Smooth muscle cell (in vitro differentiated cells): Measurements from ENCODE around the gene HSF2BP. TPM values are rescaled to one million over a fixed set of nuclear protein-coding genes. Genes with fewer than 3 reads are reported as not detected.
"Not testable (repeated sequence)": the region's sequence is repeated elsewhere in the genome, so short reads cannot be mapped to it uniquely, and the experiment has no call there.

Source experiments
- DNase-seq: peaks from one replicate; lab custom pipeline; 2025; ENCODE audit not compliant: unreplicated experiment; lab: John Stamatoyannopoulos, UW
- H2AFZ ChIP-seq: fragments of 200-600 bp; sonication (generic); 2 replicates; pipeline ENCODE4 v1.6.0; 2016; ENCODE audit warnings: antibody characterized with exemption, low read depth, mild to moderate bottlenecking
- H3F3A ChIP-seq: fragments of 200-600 bp; sonication (generic); 2 replicates; pipeline ENCODE4 v1.6.0; 2017; ENCODE audit warnings: antibody characterized with exemption, low read depth
- H3K27ac ChIP-seq: fragments of 200-600 bp; sonication (generic); 2 replicates; pipeline ENCODE4 v1.5.1; 2016; ENCODE audit warnings: low read depth, mild to moderate bottlenecking
- H3K27me3 ChIP-seq: fragments of 200-600 bp; sonication (generic); 2 replicates; pipeline ENCODE4 v1.6.1; 2016; ENCODE audit warnings: low read depth, mild to moderate bottlenecking
- H3K36me3 ChIP-seq: fragments of 200-600 bp; sonication (generic); 2 replicates; pipeline ENCODE4 v1.5.1; 2016; ENCODE audit warnings: low read depth
- H3K4me1 ChIP-seq: fragments of 200-600 bp; sonication (generic); 2 replicates; pipeline ENCODE4 v1.5.1; 2016; ENCODE audit warnings: low read depth
- H3K4me2 ChIP-seq: fragments of 200-600 bp; sonication (generic); 2 replicates; pipeline ENCODE4 v1.6.0; 2016; ENCODE audit warnings: mild to moderate bottlenecking
- H3K4me3 ChIP-seq: fragments of 200-600 bp; sonication (generic); 2 replicates; pipeline ENCODE4 v1.5.1; 2016; ENCODE audit warnings: mild to moderate bottlenecking
- H3K79me2 ChIP-seq: fragments of 200-600 bp; sonication (generic); 2 replicates; pipeline ENCODE4 v1.6.0; 2016; ENCODE audit warnings: low read depth, mild to moderate bottlenecking
- H3K9ac ChIP-seq: fragments of 200-600 bp; sonication (generic); 2 replicates; pipeline ENCODE4 v1.6.0; 2016; ENCODE audit warnings: low read depth
- H3K9me3 ChIP-seq: fragments of 200-600 bp; sonication (generic); replicated peaks from 2 replicates; pipeline ENCODE4 v1.5.1; 2016; ENCODE audit warnings: low read depth
- H4K20me1 ChIP-seq: fragments of 200-600 bp; sonication (generic); 2 replicates; pipeline ENCODE4 v1.6.0; 2016; ENCODE audit warnings: low read depth
- WGBS: methylation state at CpG from one replicate; pipeline ENCODE4 v1.1.7; 2016; ENCODE audit warnings: low lambda C conversion rate; 5-methylcytosine and 5-hydroxymethylcytosine counted together
- microRNA-seq: library from miRNA; unstranded; fragments of <30 nt; microRNA quantifications from one replicate; pipeline ENCODE4, GENCODE V29; 2016; ENCODE audit warnings: borderline number of aligned reads
- polyA plus RNA-seq: library from polyadenylated mRNA; unstranded; fragments of >200 nt; fragmentation: Nextera tagmentation; extraction: Ambion mirVana; gene quantifications from 2 replicates; pipeline ENCODE4 v1.2.1, GENCODE V29; 2016
- small RNA-seq: library from RNA; depleted of rRNA; stranded (forward); fragments of <200 nt; gene quantifications from one replicate; pipeline ENCODE3, GENCODE V24; 2014
- total RNA-seq: library from RNA; depleted of rRNA; stranded (reverse); fragments of >200 nt; gene quantifications from 2 replicates; pipeline ENCODE4 v1.2.3, GENCODE V29; 2014

Gene HSF2BP
- total and polyA plus RNA-seq, 2 experiments from 2014 or later, result 0.97 to 1.9 TPM

DNA sequence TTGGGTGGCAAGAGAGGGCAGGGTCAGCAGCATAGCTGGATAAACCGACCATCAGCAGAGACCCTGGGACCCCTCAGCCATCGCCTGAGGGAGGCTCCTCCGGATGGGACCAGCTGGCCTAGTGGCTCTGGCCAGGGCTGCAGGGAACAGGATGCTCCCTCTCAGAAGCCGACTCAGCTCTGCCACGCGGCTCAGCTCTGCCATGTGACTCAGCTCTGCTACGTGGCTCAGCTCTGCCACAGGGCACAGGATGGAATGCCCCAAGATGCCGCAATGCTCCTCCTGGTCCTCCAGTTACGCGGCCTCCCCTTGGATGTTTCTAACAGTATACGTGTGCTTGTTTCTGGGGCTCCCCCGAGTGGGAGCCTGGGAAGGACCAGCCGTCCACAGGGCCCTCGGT lies 165.8 kb downstream of the HSF2BP start:
- H3K4me2 ChIP-seq, H3K9me3 ChIP-seq, H3K4me3 ChIP-seq, H3K27me3 ChIP-seq, H2AFZ ChIP-seq, H3F3A ChIP-seq, H3K9ac ChIP-seq, H4K20me1 ChIP-seq, H3K27ac ChIP-seq, DNase-seq, H3K79me2 ChIP-seq, H3K4me1 ChIP-seq, H3K36me3 ChIP-seq: not testable (repeated sequence)
- WGBS, result 100% methylated on average over 3 of the region's 14 CpGs

DNA sequence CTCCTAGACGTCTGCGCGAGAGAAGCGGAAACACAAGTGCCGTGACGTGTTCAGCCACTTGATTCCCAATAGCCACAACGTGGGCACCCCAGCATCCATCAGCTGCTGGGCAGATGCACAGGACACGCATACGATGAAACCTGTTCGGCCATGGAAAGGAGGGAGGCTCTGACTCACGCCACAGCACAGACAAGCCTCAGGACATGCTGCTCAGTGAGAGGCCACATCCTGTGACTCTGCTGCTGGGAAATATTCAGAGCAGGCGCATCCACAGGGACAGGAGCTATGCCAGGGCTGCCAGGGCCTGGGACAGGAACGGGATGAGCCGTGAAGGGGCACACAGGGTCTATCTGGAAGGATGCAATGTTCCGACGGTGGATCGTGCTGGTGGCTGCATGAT lies 171.1 kb downstream of the HSF2BP start:
- not testable (repeated sequence) for H3K9ac ChIP-seq, DNase-seq, H3K4me2 ChIP-seq, H2AFZ ChIP-seq, H4K20me1 ChIP-seq, H3K27ac ChIP-seq, H3K27me3 ChIP-seq, H3K9me3 ChIP-seq, H3K4me3 ChIP-seq, H3F3A ChIP-seq, H3K4me1 ChIP-seq, H3K79me2 ChIP-seq, H3K36me3 ChIP-seq
- no CpG with 5 or more reads among the region's 17 CpGs for WGBS

DNA sequence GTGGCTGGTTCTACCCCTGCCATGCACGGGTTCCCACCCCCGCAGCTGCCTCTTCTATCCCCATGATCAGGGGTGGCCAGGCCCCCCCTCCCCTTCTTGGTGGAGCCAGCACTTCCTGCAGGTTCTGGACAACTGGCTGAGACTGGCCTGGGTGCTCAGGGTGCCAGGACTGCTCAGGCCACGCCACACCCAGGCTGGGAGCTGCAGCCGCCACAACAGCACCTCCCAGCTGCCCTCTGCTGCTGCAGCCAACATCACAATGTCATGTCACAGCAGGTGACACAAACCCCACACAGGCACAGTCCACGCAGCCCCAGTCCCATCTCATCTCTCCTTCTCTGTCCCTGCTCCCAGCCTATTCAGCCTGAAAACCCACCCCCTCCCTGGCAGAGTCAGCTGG lies 173.2 kb downstream of the HSF2BP start:
- H3K27ac ChIP-seq, H3K4me3 ChIP-seq, H3K9me3 ChIP-seq, H3K4me2 ChIP-seq, H3K9ac ChIP-seq, DNase-seq, H3F3A ChIP-seq, H2AFZ ChIP-seq, H3K27me3 ChIP-seq, H4K20me1 ChIP-seq, H3K79me2 ChIP-seq, H3K36me3 ChIP-seq, H3K4me1 ChIP-seq: not testable (repeated sequence)
- no CpG with 5 or more reads among the region's 5 CpGs for WGBS

DNA sequence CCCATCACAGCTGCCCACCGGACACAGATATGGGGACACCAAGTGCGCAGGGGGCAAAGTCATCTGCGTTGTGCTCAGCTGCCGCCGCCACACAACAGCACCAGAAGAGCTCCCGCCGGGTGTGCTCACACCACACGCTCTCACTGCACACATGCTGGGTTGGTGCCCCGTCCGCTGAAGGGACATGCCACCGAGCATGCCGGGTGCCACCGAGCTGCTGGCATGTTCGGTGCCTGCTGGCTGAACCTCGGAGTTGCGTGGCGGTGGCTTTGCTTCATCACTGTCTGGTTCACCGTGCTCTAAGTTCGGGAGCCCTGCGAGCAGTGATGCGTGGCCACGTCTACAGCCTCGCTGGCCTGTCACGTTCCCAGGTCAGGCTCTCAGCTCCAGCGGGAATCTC lies 174.3 kb downstream of the HSF2BP start:
- H2AFZ ChIP-seq, H4K20me1 ChIP-seq, H3K79me2 ChIP-seq, H3K9ac ChIP-seq, H3K4me2 ChIP-seq, H3K4me3 ChIP-seq, DNase-seq, H3K4me1 ChIP-seq, H3K9me3 ChIP-seq, H3K36me3 ChIP-seq, H3K27ac ChIP-seq, H3K27me3 ChIP-seq, H3F3A ChIP-seq: not testable (repeated sequence)
- WGBS, result no CpG with 5 or more reads among the region's 25 CpGs

DNA sequence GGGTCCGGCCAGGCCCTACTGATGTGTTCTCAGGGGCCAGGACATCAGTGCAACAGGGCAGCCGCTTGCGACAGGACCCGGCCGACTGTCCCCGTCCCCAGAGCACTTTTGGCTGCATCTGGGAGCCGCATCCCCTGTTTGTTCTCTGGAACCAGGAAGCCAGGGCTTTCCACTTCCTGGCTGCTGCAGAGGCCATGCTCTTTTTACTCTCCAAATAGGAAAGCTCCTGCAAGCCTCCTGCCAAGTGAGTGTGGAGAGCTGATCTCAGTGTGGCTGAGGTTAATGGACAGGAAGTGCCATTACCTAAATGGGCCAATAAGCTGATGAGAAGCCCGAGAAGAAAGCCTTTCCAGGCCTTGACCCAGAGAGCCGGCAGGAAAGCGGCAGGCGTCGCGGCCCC lies 180.1 kb downstream of the HSF2BP start:
- H2AFZ ChIP-seq, H3K36me3 ChIP-seq, H3K9ac ChIP-seq, H4K20me1 ChIP-seq, H3K27me3 ChIP-seq, H3K4me3 ChIP-seq, H3K27ac ChIP-seq, H3K4me2 ChIP-seq, H3K79me2 ChIP-seq, H3K9me3 ChIP-seq, H3K4me1 ChIP-seq, H3F3A ChIP-seq, DNase-seq: not testable (repeated sequence)
- no CpG with 5 or more reads among the region's 13 CpGs for WGBS

Small RNA genes lying within 50 kb of the gene (microRNA-seq; reads per million reads assigned to microRNA genes)
- gene MIR6070, result not detected

Small RNA genes lying within 50 kb of the gene (small RNA-seq; reads per million reads assigned to genes)
- not detected for gene MIR6070

Other genes with a start within 250 kb of the HSF2BP start
- 16.3 and 18.2 TPM in 2 replicates for gene SIK1, start 232.4 kb downstream of the HSF2BP start, total RNA-seq
- 3.9 and 11.2 TPM in 2 replicates for gene SIK1, start 232.4 kb downstream of the HSF2BP start, polyA plus RNA-seq
- gene RRP1B, start 72 bp upstream of the HSF2BP start, total RNA-seq, result 19.3 and 24.7 TPM in 2 replicates
- 10.6 and 17.6 TPM in 2 replicates for gene RRP1B, start 72 bp upstream of the HSF2BP start, polyA plus RNA-seq
- gene PDXK, start 59.6 kb upstream of the HSF2BP start, total RNA-seq, result 84.3 and 92.6 TPM in 2 replicates
- 184 and 194 TPM in 2 replicates for gene PDXK, start 59.6 kb upstream of the HSF2BP start, polyA plus RNA-seq
- 22.2 and 29.9 TPM in 2 replicates for gene CSTB, start 116.8 kb upstream of the HSF2BP start, total RNA-seq
- gene CSTB, start 116.8 kb upstream of the HSF2BP start, polyA plus RNA-seq, result 74.0 and 97.6 TPM in 2 replicates
- gene RRP1, start 130.1 kb upstream of the HSF2BP start, total RNA-seq, result 8.7 and 11.3 TPM in 2 replicates
- 17.5 and 23.7 TPM in 2 replicates for gene RRP1, start 130.1 kb upstream of the HSF2BP start, polyA plus RNA-seq
- gene AGPAT3, start 205.7 kb upstream of the HSF2BP start, total RNA-seq, result 12.1 and 17.2 TPM in 2 replicates
- gene AGPAT3, start 205.7 kb upstream of the HSF2BP start, polyA plus RNA-seq, result 10.9 and 17.4 TPM in 2 replicates